Neural cell (in vitro differentiated cells): Measurements from ENCODE around the gene RNF213. TPM values are rescaled to one million over a fixed set of nuclear protein-coding genes. Genes with fewer than 3 reads are reported as not detected.

ENCODE experiments used
- H2AFZ ChIP-seq: fragments of 200-600, 300-800 bp; sonication (generic), shearing (Covaris generic); 2 replicates; pipeline ENCODE4 v1.6.0; 2014; ENCODE audit warnings: low read depth, mild to moderate bottlenecking, antibody characterized with exemption, low read length, moderate library complexity
- H3F3A ChIP-seq: fragments of 200-600 bp; shearing (Covaris generic); 2 replicates; pipeline ENCODE4 v1.6.1; 2016; ENCODE audit warnings: mild to moderate bottlenecking, moderate library complexity, mixed read lengths, antibody characterized with exemption, low read length; ENCODE audit not compliant: insufficient read depth, poor library complexity, severe bottlenecking
- H3K27ac ChIP-seq: fragments of 200-600, 300-800 bp; sonication (generic), shearing (Covaris generic); 2 replicates; pipeline ENCODE4 v1.5.1; 2014; ENCODE audit warnings: mild to moderate bottlenecking, low read length, moderate library complexity
- H3K27me3 ChIP-seq: fragments of 300-800, 200-600 bp; sonication (generic), shearing (Covaris generic); 2 replicates; pipeline ENCODE4 v1.6.0; 2014; ENCODE audit warnings: mild to moderate bottlenecking, low read depth, low read length, moderate library complexity; ENCODE audit not compliant: insufficient read depth
- H3K36me3 ChIP-seq: fragments of 300-800, 200-600 bp; sonication (generic), shearing (Covaris generic); 2 replicates; pipeline ENCODE4 v1.5.1; 2014; ENCODE audit warnings: mild to moderate bottlenecking, antibody characterized with exemption, low read length, moderate library complexity; ENCODE audit not compliant: insufficient read depth
- H3K4me2 ChIP-seq: fragments of 300-800, 200-600 bp; sonication (generic), shearing (Covaris generic); 2 replicates; pipeline ENCODE4 v1.6.0; 2014; ENCODE audit warnings: mild to moderate bottlenecking, low read length
- H3K4me3 ChIP-seq: fragments of 300-800, 200-600 bp; sonication (generic), shearing (Covaris generic); 2 replicates; pipeline ENCODE4 v1.5.1; 2014; ENCODE audit warnings: mild to moderate bottlenecking, low read length, moderate library complexity
- H3K79me2 ChIP-seq: fragments of 200-600 bp; shearing (Covaris generic); replicated peaks from 2 replicates; pipeline ENCODE4 v1.6.0; 2014; ENCODE audit warnings: mild to moderate bottlenecking, low read length, moderate library complexity; ENCODE audit not compliant: insufficient read depth
- H3K9ac ChIP-seq: fragments of 300-800, 200-600 bp; sonication (generic), shearing (Covaris generic); 2 replicates; pipeline ENCODE4 v1.6.1; 2016; ENCODE audit warnings: mild to moderate bottlenecking, low read length, mixed read lengths
- H3K9me2 ChIP-seq: fragments of 200-600 bp; shearing (Covaris generic); 2 replicates; pipeline ENCODE4 v1.6.1; 2016; ENCODE audit warnings: mild to moderate bottlenecking, low read length, mixed read lengths; ENCODE audit not compliant: insufficient read depth
- H3K9me3 ChIP-seq: fragments of 200-600, 300-800 bp; sonication (generic), shearing (Covaris generic); 2 replicates; pipeline ENCODE4 v1.6.1; 2016; ENCODE audit warnings: mild to moderate bottlenecking, mixed run types, low read length, moderate library complexity, mixed read lengths
- H4K20me1 ChIP-seq: fragments of 200-600 bp; shearing (Covaris generic); 2 replicates; pipeline ENCODE4 v1.6.1; 2016; ENCODE audit warnings: mild to moderate bottlenecking, mixed run types; ENCODE audit not compliant: insufficient read depth
- EP300 ChIP-seq: fragments of 450-650 bp; conservative IDR thresholded peaks from 2 replicates; pipeline ENCODE4 v1.6.1; 2014; ENCODE audit warnings: antibody characterized with exemption, mild to moderate bottlenecking, moderate library complexity; ENCODE audit not compliant: poor library complexity, severe bottlenecking
- EZH2 ChIP-seq: fragments of 200-600, 300-800 bp; shearing (Covaris generic), sonication (generic); IDR thresholded peaks from 2 replicates; pipeline ENCODE4 v1.6.1; 2014; ENCODE audit warnings: antibody characterized with exemption, low read length, borderline replicate concordance, mild to moderate bottlenecking; ENCODE audit not compliant: insufficient read depth, poor library complexity, severe bottlenecking
- MXI1 ChIP-seq: fragments of 450-650 bp; conservative IDR thresholded peaks from 2 replicates; pipeline ENCODE4 v1.6.1; 2014; ENCODE audit warnings: antibody characterized with exemption, mild to moderate bottlenecking; ENCODE audit not compliant: poor library complexity, severe bottlenecking
- POLR2AphosphoS5 ChIP-seq: IDR thresholded peaks from 2 replicates; pipeline ENCODE4 v1.6.1; 2012
- RAD21 ChIP-seq: fragments of 450-650 bp; conservative IDR thresholded peaks from 2 replicates; pipeline ENCODE4 v1.6.1; 2014; ENCODE audit warnings: antibody characterized with exemption, mild to moderate bottlenecking, moderate library complexity
- REST ChIP-seq: IDR thresholded peaks from 2 replicates; pipeline ENCODE4 v1.6.1; 2012; ENCODE audit warnings: borderline replicate concordance
- SMC3 ChIP-seq: fragments of 450-650 bp; conservative IDR thresholded peaks from 2 replicates; pipeline ENCODE4 v1.6.1; 2014; ENCODE audit warnings: antibody characterized with exemption, mild to moderate bottlenecking, moderate library complexity; ENCODE audit not compliant: poor library complexity
- TAF1 ChIP-seq: IDR thresholded peaks from 2 replicates; pipeline ENCODE4 v1.6.1; 2012; ENCODE audit warnings: low read depth
- polyA plus RNA-seq: library from polyadenylated mRNA; depleted of rRNA; stranded (reverse); fragments of >200 nt; gene quantifications from 2 replicates; pipeline ENCODE4 v1.2.3, GENCODE V29; 2014
- TF ChIP-seq, protein P1 (sequence below): fragments of 450-650 bp; IDR thresholded peaks from 2 replicates; pipeline ENCODE4 v1.5.1; 2014; ENCODE audit warnings: antibody characterized with exemption, mild to moderate bottlenecking, moderate library complexity; ENCODE audit not compliant: poor library complexity, severe bottlenecking

RNF213 gene
- polyA plus RNA-seq, 1 donor from 2014 or later, result 1.5 TPM

- no peak overlapping the region for H3K4me2 ChIP-seq
- H3K9ac ChIP-seq, result no peak overlapping the region
- H3K79me2 ChIP-seq, result no peaks in the 10 kb centered on the region
- no peak overlapping the region for H3K27ac ChIP-seq
- H2AFZ ChIP-seq, result no peak overlapping the region
- H3K27me3 ChIP-seq, result no peaks in the 10 kb centered on the region
- H3K36me3 ChIP-seq, result no peaks in the 10 kb centered on the region
- no peaks in the 10 kb centered on the region for H3K9me3 ChIP-seq
- H4K20me1 ChIP-seq, result no peaks in the 10 kb centered on the region
- H3F3A ChIP-seq, result no peaks in the 10 kb centered on the region
- no peak for TF ChIP-seq MXI1
- no peak for TF ChIP-seq REST
- no peak for TF ChIP-seq TAF1
- TF ChIP-seq EP300, result no peak
- no peak for TF ChIP-seq POLR2AphosphoS5
- TF ChIP-seq, protein P1, sequence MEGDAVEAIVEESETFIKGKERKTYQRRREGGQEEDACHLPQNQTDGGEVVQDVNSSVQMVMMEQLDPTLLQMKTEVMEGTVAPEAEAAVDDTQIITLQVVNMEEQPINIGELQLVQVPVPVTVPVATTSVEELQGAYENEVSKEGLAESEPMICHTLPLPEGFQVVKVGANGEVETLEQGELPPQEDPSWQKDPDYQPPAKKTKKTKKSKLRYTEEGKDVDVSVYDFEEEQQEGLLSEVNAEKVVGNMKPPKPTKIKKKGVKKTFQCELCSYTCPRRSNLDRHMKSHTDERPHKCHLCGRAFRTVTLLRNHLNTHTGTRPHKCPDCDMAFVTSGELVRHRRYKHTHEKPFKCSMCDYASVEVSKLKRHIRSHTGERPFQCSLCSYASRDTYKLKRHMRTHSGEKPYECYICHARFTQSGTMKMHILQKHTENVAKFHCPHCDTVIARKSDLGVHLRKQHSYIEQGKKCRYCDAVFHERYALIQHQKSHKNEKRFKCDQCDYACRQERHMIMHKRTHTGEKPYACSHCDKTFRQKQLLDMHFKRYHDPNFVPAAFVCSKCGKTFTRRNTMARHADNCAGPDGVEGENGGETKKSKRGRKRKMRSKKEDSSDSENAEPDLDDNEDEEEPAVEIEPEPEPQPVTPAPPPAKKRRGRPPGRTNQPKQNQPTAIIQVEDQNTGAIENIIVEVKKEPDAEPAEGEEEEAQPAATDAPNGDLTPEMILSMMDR, result no peak
- no peak for TF ChIP-seq RAD21
- no peak for TF ChIP-seq SMC3
- no peak for TF ChIP-seq EZH2
- H3K9me2 ChIP-seq, result no peaks in the 10 kb centered on the region
- no peak overlapping the region for H3K4me3 ChIP-seq
Observed at GRCh38 chr17:80352991-80353665, 92.5 kb downstream of the RNF213 start.

- Histone ChIP-seq H3K4me2 (no peak overlapping the region), H2AFZ (no peak overlapping the region), H4K20me1 (no peaks in the 10 kb centered on the region), H3K9me3 (no peaks in the 10 kb centered on the region), H3K4me3 (no peak overlapping the region), H3F3A (no peaks in the 10 kb centered on the region), H3K27ac (no peak overlapping the region), H3K79me2 (no peaks in the 10 kb centered on the region), H3K9me2 (no peaks in the 10 kb centered on the region), H3K27me3 (no peaks in the 10 kb centered on the region), H3K36me3 (no peaks in the 10 kb centered on the region), H3K9ac (no peak overlapping the region)
- no peak for TF ChIP-seq POLR2AphosphoS5
- TF ChIP-seq REST, result no peak
- TF ChIP-seq SMC3, result no peak
- TF ChIP-seq EP300, result no peak
- TF ChIP-seq, protein P1, result no peak
- no peak for TF ChIP-seq MXI1
- TF ChIP-seq TAF1, result no peak
- no peak for TF ChIP-seq RAD21
- no peak for TF ChIP-seq EZH2
Observed at GRCh38 chr17:80353718-80354275, 93.1 kb downstream of the RNF213 start.
